Measurements from ENCODE around the gene CYP4A22. TPM values are rescaled to one million over a fixed set of nuclear protein-coding genes. Genes with fewer than 3 reads are reported as not detected.

The CYP4A22 gene
- total and polyA plus RNA-seq, 3 experiments from 2014 or later, result not detected

DNA sequence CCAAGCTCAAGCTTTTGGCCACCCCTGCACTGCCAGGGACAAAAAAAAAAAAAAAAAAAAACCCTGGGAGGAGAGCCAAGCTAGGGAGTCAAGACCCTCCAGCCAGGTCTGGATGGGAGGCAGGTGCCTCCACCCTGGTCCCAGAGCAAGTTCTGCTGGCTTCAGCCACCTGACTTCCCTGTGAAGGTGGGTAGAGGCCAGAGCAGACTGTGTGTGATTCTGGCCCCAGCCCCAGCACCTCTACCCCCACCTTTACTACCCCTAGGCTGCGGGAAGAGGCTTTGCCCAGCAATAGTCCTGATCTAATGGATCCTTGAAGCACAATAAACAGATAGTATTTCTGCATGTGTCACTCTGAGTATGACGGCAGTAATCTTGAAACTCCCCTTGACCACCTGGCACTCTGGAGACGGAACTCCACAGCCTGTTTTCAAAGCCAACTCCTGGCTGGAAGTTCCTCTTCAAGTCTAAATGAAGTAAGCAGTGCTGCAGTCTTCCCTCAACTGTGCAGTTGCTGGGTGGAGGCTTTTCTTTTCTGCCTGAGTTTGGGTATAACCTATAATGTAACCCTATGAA, 42.8 kb downstream of the CYP4A22 start:
- Mint-ChIP-seq H3K9me3 (no peaks in the 10 kb centered on the region), H3K27ac (peak overlapping the region in 1 of 8 donors; percentile 8)
- H3K4me3 ChIP-seq (ENCODE audit: low read length), result peak overlapping the region; percentile 36

DNA sequence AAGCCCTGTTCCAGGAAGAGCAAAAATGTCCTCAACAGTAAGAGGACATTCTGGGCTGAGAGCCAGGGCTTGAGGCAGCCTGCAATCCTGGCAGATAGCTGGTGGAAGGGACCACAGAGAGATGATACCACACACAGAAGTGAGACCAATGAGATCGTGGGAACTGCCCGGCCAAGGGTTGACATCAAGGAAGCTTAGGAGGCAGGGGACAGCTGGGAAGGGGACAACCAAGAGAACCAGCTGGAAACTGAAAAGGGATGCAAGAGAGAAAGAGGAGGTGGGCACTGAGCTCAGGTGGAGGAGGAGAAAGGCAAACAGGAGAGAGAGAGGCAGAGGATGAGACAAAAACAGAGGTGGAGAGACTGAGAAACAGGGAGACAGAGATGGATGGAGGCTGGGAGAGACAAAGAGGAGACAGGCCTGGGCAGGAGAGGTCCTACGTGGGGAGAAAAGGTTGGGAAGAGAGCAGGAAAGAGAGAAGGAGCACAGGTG, 43.4 kb downstream of the CYP4A22 start:
- ChIA-PET CTCF (interaction anchor here (0.7 to 4.1 kb wide), 2 partner anchors 11 to 82 kb away, joined by 3 to 43 read pairs; partner anchors contain the start of gene PDZK1IP1), POLR2A (no interaction called here)
- no peaks in the 10 kb centered on the region for H3K36me3 Mint-ChIP-seq
- Histone ChIP-seq H3K4me3 (ENCODE audit: low read length) (no peak overlapping the region), H3K27me3 (ENCODE audit: insufficient read depth, low read length, poor library complexity, severe bottlenecking) (peaks cover 7% of the 10 kb centered on the region), H3K4me1 (ENCODE audit: insufficient read depth, low read length) (peaks cover 6% of the 10 kb centered on the region), H3K27ac (ENCODE audit: low read depth, low read length) (peak overlapping the region; percentile 76), H3K9me3 (ENCODE audit: low read length) (no peaks in the 10 kb centered on the region), H3K36me3 (ENCODE audit: insufficient read depth, low read length) (no peaks in the 10 kb centered on the region)
- no peaks in the 10 kb centered on the region for H3K9me3 Mint-ChIP-seq
- H3K4me3 Mint-ChIP-seq, result peak overlapping the region in 1 of 7 donors; percentile 12
- DNase-seq, result no peak
- peaks cover 8 to 12% (median 11%) of the 10 kb centered on the region in 3 donors for H3K4me1 Mint-ChIP-seq
- H3K27ac Mint-ChIP-seq, result peak overlapping the region in 1 of 8 donors; percentile 8
- peaks cover 20 to 64% of the 10 kb centered on the region in 2 donors for H3K27me3 Mint-ChIP-seq

More for the DNA sequence above, 42.8 kb downstream of the CYP4A22 start:
- no peak for DNase-seq
- peak overlapping the region; percentile 76 for H3K27ac ChIP-seq (ENCODE audit: low read depth, low read length)
- H3K27me3 ChIP-seq (ENCODE audit: insufficient read depth, low read length, poor library complexity, severe bottlenecking), result peaks cover 7% of the 10 kb centered on the region
- Mint-ChIP-seq H3K4me1 (peaks cover 12 to 17% (median 17%) of the 10 kb centered on the region in 3 donors), H3K4me3 (peak overlapping the region in 2 of 7 donors; percentile 12 to 28), H3K36me3 (no peaks in the 10 kb centered on the region), H3K27me3 (peaks cover 21 to 60% of the 10 kb centered on the region in 2 donors)
- peaks cover 6% of the 10 kb centered on the region for H3K4me1 ChIP-seq (ENCODE audit: insufficient read depth, low read length)
- ChIA-PET POLR2A (no interaction called here), CTCF (interaction anchor here (0.9 to 4.1 kb wide), 5 partner anchors 12 to 527 kb away, joined by 3 to 43 read pairs (median 5); partner anchors contain the start of gene PDZK1IP1)
- no peaks in the 10 kb centered on the region for H3K36me3 ChIP-seq (ENCODE audit: insufficient read depth, low read length)
- H3K9me3 ChIP-seq (ENCODE audit: low read length), result no peaks in the 10 kb centered on the region

DNA sequence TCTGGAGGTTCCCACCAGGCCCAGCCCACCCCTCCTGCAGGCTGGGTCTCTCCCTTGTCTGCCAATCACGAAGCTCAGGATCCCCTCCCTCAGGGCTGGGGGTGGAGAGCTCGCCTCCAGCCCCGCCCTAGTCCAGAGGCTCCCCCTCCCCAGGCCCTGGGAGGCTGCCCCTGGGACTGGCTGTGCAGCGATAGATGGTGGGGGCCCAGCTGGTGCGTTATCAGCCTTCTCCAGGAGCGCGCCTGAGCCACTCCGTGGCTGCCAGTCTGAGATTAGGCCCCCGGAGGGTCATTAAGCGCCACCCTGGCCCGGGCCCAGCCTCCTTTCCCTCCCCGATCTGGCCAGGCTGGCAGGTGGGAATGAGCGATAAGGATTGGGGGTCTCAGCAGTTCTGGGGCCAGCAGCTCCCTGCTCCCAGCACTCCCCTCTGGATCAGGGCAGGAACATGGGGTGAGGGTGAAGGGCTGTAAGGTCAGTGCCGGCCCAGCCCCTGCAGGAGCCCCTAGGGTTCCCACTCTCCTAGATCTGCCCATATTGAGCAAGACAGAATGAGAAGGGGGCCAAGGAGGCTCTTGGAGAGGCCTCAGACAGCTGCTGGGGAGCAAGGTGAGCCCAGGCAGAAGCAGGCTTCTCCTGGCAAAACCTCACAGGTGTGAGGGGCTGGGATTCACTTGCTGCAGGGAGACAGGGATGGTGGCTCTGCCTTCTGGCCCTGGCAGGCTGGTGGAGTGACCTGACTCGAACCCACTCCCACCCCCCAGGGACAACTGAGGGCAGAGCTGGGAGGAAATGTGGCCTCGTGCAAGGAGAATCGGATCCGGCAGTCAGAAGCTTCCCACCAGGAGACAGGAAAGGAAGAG, 44.1 kb downstream of the CYP4A22 start:
- Histone ChIP-seq H3K27me3 (ENCODE audit: insufficient read depth, low read length, poor library complexity, severe bottlenecking) (peaks cover 7% of the 10 kb centered on the region), H3K9me3 (ENCODE audit: low read length) (no peaks in the 10 kb centered on the region), H3K4me3 (ENCODE audit: low read length) (no peak overlapping the region), H3K27ac (ENCODE audit: low read depth, low read length) (peak overlapping the region; percentile 87), H3K4me1 (ENCODE audit: insufficient read depth, low read length) (peaks cover 6% of the 10 kb centered on the region), H3K36me3 (ENCODE audit: insufficient read depth, low read length) (no peaks in the 10 kb centered on the region)
- DNase-seq, result no peak
- H3K4me3 Mint-ChIP-seq, result no peak overlapping the region
- ChIA-PET CTCF (interaction anchor here (0.7 to 4.1 kb wide), 2 partner anchors 11 to 82 kb away, joined by 3 to 43 read pairs; partner anchors contain the start of gene PDZK1IP1), POLR2A (no interaction called here)
- H3K27me3 Mint-ChIP-seq, result peaks cover 18 to 59% of the 10 kb centered on the region in 2 donors
- peaks cover 8 to 12% (median 10%) of the 10 kb centered on the region in 3 donors for H3K4me1 Mint-ChIP-seq
- H3K36me3 Mint-ChIP-seq, result no peaks in the 10 kb centered on the region
- no peaks in the 10 kb centered on the region for H3K9me3 Mint-ChIP-seq
- H3K27ac Mint-ChIP-seq, result no peak overlapping the region

DNA sequence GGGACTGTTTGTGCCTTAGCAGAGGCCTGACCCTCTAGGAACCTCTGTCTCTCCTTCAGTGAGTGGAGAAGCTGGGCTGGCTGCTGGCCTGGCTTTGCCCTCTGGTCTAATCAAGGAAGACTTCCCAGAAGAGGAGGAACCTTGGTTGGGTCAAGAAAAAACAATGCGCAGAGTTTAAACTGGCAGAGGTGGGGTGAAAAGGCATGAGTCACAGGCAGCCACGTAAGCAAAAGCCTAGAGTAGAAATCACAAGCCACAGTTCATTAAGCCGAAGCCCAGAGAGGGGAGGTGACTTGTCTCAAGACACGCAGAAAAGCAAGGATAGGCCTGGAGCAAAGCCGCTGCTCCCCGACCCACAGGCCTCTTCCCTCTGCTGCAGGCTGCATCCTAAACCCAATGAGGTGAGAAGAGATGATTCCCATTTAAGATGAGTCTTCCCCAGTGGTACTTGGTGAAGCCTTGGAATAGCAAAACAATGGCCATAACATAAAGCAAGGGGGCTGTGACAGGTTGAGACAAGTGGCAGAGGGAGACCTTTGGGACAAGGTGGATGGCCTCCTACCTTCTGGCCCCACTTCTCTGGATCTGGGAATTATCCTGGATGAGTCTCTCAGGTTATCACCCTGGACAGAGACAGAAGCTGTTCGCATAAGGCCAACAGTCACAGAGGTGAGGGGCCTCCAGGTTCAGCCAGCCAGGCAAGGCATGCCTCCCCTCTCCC, 44.9 kb downstream of the CYP4A22 start:
- ChIA-PET POLR2A (no interaction called here), CTCF (interaction anchor here (2.7 kb wide), 1 partner anchor 11 kb away, joined by 20 read pairs; no protein-coding TSS in a partner anchor)
- Mint-ChIP-seq H3K36me3 (no peaks in the 10 kb centered on the region), H3K4me3 (no peak overlapping the region), H3K4me1 (peaks cover 8 to 12% (median 10%) of the 10 kb centered on the region in 3 donors), H3K27me3 (peaks cover 18 to 59% of the 10 kb centered on the region in 2 donors), H3K27ac (no peak overlapping the region), H3K9me3 (no peaks in the 10 kb centered on the region)
- Histone ChIP-seq H3K27ac (ENCODE audit: low read depth, low read length) (peak overlapping the region; percentile 87), H3K4me3 (ENCODE audit: low read length) (no peak overlapping the region), H3K4me1 (ENCODE audit: insufficient read depth, low read length) (peaks cover 6% of the 10 kb centered on the region), H3K9me3 (ENCODE audit: low read length) (no peaks in the 10 kb centered on the region), H3K36me3 (ENCODE audit: insufficient read depth, low read length) (no peaks in the 10 kb centered on the region), H3K27me3 (ENCODE audit: insufficient read depth, low read length, poor library complexity, severe bottlenecking) (peaks cover 7% of the 10 kb centered on the region)
- no peak for DNase-seq

GRCh38 chr1:47182676-47183235, 45.5 kb downstream of the CYP4A22 start:
- no peak for DNase-seq
- Mint-ChIP-seq H3K9me3 (no peaks in the 10 kb centered on the region), H3K4me1 (peaks cover 8 to 12% (median 10%) of the 10 kb centered on the region in 3 donors), H3K4me3 (no peak overlapping the region), H3K36me3 (no peaks in the 10 kb centered on the region), H3K27me3 (peaks cover 19 to 59% of the 10 kb centered on the region in 2 donors), H3K27ac (no peak overlapping the region)
- H3K27ac ChIP-seq (ENCODE audit: low read depth, low read length), result peak overlapping the region; percentile 87
- peaks cover 6% of the 10 kb centered on the region for H3K4me1 ChIP-seq (ENCODE audit: insufficient read depth, low read length)
- H3K36me3 ChIP-seq (ENCODE audit: insufficient read depth, low read length), result no peaks in the 10 kb centered on the region
- no peak overlapping the region for H3K4me3 ChIP-seq (ENCODE audit: low read length)
- no peaks in the 10 kb centered on the region for H3K9me3 ChIP-seq (ENCODE audit: low read length)
- ChIA-PET POLR2A (no interaction called here), CTCF (interaction anchor here (2.7 kb wide), 1 partner anchor 10 kb away, joined by 20 read pairs; no protein-coding TSS in a partner anchor)
- peaks cover 7% of the 10 kb centered on the region for H3K27me3 ChIP-seq (ENCODE audit: insufficient read depth, low read length, poor library complexity, severe bottlenecking)

DNA sequence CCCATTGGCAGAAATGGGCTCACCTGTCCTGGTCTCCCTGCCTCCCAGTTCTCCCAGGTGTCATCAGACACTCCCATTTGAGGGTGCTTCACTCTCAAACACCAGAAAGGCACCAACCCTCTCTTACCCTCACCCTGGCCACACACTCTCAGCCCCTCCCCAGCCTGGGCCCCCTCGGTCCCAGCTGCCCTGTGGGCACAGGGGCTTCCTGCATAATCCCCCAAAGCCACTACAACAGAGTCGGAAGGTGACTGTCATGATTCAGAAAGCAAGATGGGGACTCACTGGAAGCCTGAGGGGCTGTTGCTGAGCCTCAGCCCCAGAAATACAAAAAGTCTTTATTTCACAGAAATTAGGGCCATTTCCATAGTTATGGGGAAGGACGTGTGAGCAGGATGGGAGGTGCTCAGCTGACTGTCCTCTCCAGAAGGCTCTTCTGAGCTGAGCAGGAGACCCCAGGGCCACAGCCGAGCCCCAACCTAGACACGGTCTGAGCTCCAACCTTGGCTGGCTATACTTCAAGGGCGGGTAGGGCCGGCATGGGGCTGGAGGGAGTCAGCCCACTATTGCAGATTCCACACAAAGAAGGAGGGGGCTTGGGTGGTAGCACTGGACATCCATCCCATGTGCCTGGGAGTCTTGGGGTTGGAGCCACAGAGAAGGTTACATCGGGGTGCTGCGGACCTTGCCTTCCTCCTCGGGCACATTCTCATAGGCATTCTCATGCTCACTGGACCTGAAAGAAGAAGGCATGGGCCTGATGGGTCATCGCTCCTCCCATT, 46.3 kb downstream of the CYP4A22 start:
- Histone ChIP-seq H3K4me3 (ENCODE audit: low read length) (no peak overlapping the region), H3K4me1 (ENCODE audit: insufficient read depth, low read length) (peaks cover 6% of the 10 kb centered on the region), H3K27me3 (ENCODE audit: insufficient read depth, low read length, poor library complexity, severe bottlenecking) (peaks cover 7% of the 10 kb centered on the region), H3K36me3 (ENCODE audit: insufficient read depth, low read length) (no peaks in the 10 kb centered on the region), H3K27ac (ENCODE audit: low read depth, low read length) (no peak overlapping the region), H3K9me3 (ENCODE audit: low read length) (no peaks in the 10 kb centered on the region)
- no peak for DNase-seq
- Mint-ChIP-seq H3K4me1 (peaks cover 8 to 12% (median 10%) of the 10 kb centered on the region in 3 donors), H3K27ac (no peak overlapping the region), H3K36me3 (no peaks in the 10 kb centered on the region), H3K9me3 (no peaks in the 10 kb centered on the region), H3K27me3 (peaks cover 19 to 59% of the 10 kb centered on the region in 2 donors), H3K4me3 (peak overlapping the region in 1 of 7 donors; percentile 24)
- CTCF ChIA-PET, result interaction anchor here (2.7 kb wide), 1 partner anchor 10 kb away, joined by 20 read pairs; no protein-coding TSS in a partner anchor
- POLR2A ChIA-PET, result no interaction called here
